Measurements from ENCODE around the gene PGGHG. TPM values are rescaled to one million over a fixed set of nuclear protein-coding genes. Genes with fewer than 3 reads are reported as not detected.
A peak's percentile ranks its signal among the peaks of the same experiment; 100 is the strongest.

The PGGHG gene
- total RNA-seq, 2 donors from 2014 or later: 17.0 to 24.9 TPM

GRCh38 chr11:276219-276618, 12.7 kb upstream of the PGGHG start:
- Mint-ChIP-seq H3K27ac (no peak overlapping the region), H3K4me1 (ENCODE audit: low read depth in 2 of 2) (peaks cover 10 to 17% of the 10 kb centered on the region in 2 donors), H3K4me3 (no peak overlapping the region), H3K9me3 (no peaks in the 10 kb centered on the region), H3K27me3 (peaks cover 0 to 2% of the 10 kb centered on the region in 2 donors), H3K36me3 (no peaks in the 10 kb centered on the region)
- ATAC-seq: no peak
- DNase-seq (ENCODE audit: low spot score): no peak

- H3K4me3 Mint-ChIP-seq: peak within 1 kb of the TSS; percentile 64
- ATAC-seq (no peak), DNase-seq (ENCODE audit: low spot score) (no peak)
- peak within 1 kb of the TSS in 1 of 2 donors; percentile 37 for H3K27ac Mint-ChIP-seq
- peaks cover 15 to 17% of the 10 kb centered on the region in 2 donors for H3K27me3 Mint-ChIP-seq
- H3K9me3 Mint-ChIP-seq: no peaks in the 10 kb centered on the region
- no peaks in the 10 kb centered on the region for H3K36me3 Mint-ChIP-seq
- peaks cover 13 to 31% of the 10 kb centered on the region in 2 donors for H3K4me1 Mint-ChIP-seq (ENCODE audit: low read depth in 2 of 2)
Observed at GRCh38 chr11:278001-278951, 10.7 kb upstream of the PGGHG start, which contains the start of gene NLRP6. Gene NLRP6, plus strand, starts transcription at chr11:278407. Its CDS starts 163 bp downstream, at chr11:278570.

- peak overlapping the region in 1 of 2 donors; percentile 37 for H3K27ac Mint-ChIP-seq
- peaks cover 20 to 21% of the 10 kb centered on the region in 2 donors for H3K27me3 Mint-ChIP-seq
- no peak for ATAC-seq
- no peaks in the 10 kb centered on the region for H3K36me3 Mint-ChIP-seq
- H3K4me3 Mint-ChIP-seq: peak overlapping the region; percentile 64
- no peaks in the 10 kb centered on the region for H3K9me3 Mint-ChIP-seq
- peaks cover 19 to 36% of the 10 kb centered on the region in 2 donors for H3K4me1 Mint-ChIP-seq (ENCODE audit: low read depth in 2 of 2)
- DNase-seq (ENCODE audit: low spot score): peak; percentile 52
Observed at GRCh38 chr11:279040-279965, 9.6 kb upstream of the PGGHG start.

- Mint-ChIP-seq H3K4me3 (no peak overlapping the region), H3K27me3 (peaks cover 20 to 23% of the 10 kb centered on the region in 2 donors), H3K4me1 (ENCODE audit: low read depth in 2 of 2) (peaks cover 19 to 38% of the 10 kb centered on the region in 2 donors), H3K27ac (no peak overlapping the region), H3K36me3 (no peaks in the 10 kb centered on the region), H3K9me3 (no peaks in the 10 kb centered on the region)
- ATAC-seq (peak; percentile 53 to 68), DNase-seq (ENCODE audit: low spot score) (peak; percentile 62)
Observed at GRCh38 chr11:279966-280705, 8.8 kb upstream of the PGGHG start.

- peaks cover 19 to 38% of the 10 kb centered on the region in 2 donors for H3K4me1 Mint-ChIP-seq (ENCODE audit: low read depth in 2 of 2)
- DNase-seq (ENCODE audit: low spot score) (peak; percentile 68), ATAC-seq (peak; percentile 56 to 57)
- no peaks in the 10 kb centered on the region for H3K9me3 Mint-ChIP-seq
- H3K27ac Mint-ChIP-seq: no peak overlapping the region
- H3K4me3 Mint-ChIP-seq: peak overlapping the region; percentile 62
- H3K36me3 Mint-ChIP-seq: no peaks in the 10 kb centered on the region
- H3K27me3 Mint-ChIP-seq: peaks cover 20 to 25% of the 10 kb centered on the region in 2 donors
Observed at GRCh38 chr11:280706-281485, 8.0 kb upstream of the PGGHG start.

- Mint-ChIP-seq H3K27ac (no peak overlapping the region), H3K27me3 (peaks cover 20 to 28% of the 10 kb centered on the region in 2 donors), H3K4me1 (ENCODE audit: low read depth in 2 of 2) (peaks cover 19 to 38% of the 10 kb centered on the region in 2 donors), H3K36me3 (no peaks in the 10 kb centered on the region), H3K9me3 (no peaks in the 10 kb centered on the region), H3K4me3 (peak overlapping the region; percentile 62)
- DNase-seq (ENCODE audit: low spot score) (peak; percentile 50), ATAC-seq (no peak)
Observed at GRCh38 chr11:281486-282161, 7.3 kb upstream of the PGGHG start.

GRCh38 chr11:282171-282570, 6.8 kb upstream of the PGGHG start:
- H3K27me3 Mint-ChIP-seq: peaks cover 20 to 32% of the 10 kb centered on the region in 2 donors
- DNase-seq (ENCODE audit: low spot score): no peak
- ATAC-seq: no peak
- H3K27ac Mint-ChIP-seq: no peak overlapping the region
- H3K4me1 Mint-ChIP-seq (ENCODE audit: low read depth in 2 of 2): peaks cover 19 to 41% of the 10 kb centered on the region in 2 donors
- peak overlapping the region; percentile 34 for H3K4me3 Mint-ChIP-seq
- H3K36me3 Mint-ChIP-seq: no peaks in the 10 kb centered on the region
- H3K9me3 Mint-ChIP-seq: no peaks in the 10 kb centered on the region

- Mint-ChIP-seq H3K4me3 (peak overlapping the region; percentile 34), H3K9me3 (no peaks in the 10 kb centered on the region), H3K27me3 (peaks cover 20 to 33% of the 10 kb centered on the region in 2 donors), H3K4me1 (ENCODE audit: low read depth in 2 of 2) (peaks cover 18 to 40% of the 10 kb centered on the region in 2 donors), H3K36me3 (no peaks in the 10 kb centered on the region), H3K27ac (no peak overlapping the region)
- ATAC-seq (no peak), DNase-seq (ENCODE audit: low spot score) (no peak)
Observed at GRCh38 chr11:282630-283360, 6.1 kb upstream of the PGGHG start.

GRCh38 chr11:283405-284104, 5.4 kb upstream of the PGGHG start:
- H3K4me3 Mint-ChIP-seq: no peak overlapping the region
- peaks cover 17 to 40% of the 10 kb centered on the region in 2 donors for H3K4me1 Mint-ChIP-seq (ENCODE audit: low read depth in 2 of 2)
- H3K27ac Mint-ChIP-seq: no peak overlapping the region
- ATAC-seq: no peak
- no peaks in the 10 kb centered on the region for H3K36me3 Mint-ChIP-seq
- H3K27me3 Mint-ChIP-seq: peaks cover 20 to 35% of the 10 kb centered on the region in 2 donors
- no peaks in the 10 kb centered on the region for H3K9me3 Mint-ChIP-seq
- DNase-seq (ENCODE audit: low spot score): peak; percentile 52

- H3K36me3 Mint-ChIP-seq: no peaks in the 10 kb centered on the region
- H3K27me3 Mint-ChIP-seq: peaks cover 20 to 33% of the 10 kb centered on the region in 2 donors
- no peak overlapping the region for H3K4me3 Mint-ChIP-seq
- no peak for ATAC-seq
- H3K4me1 Mint-ChIP-seq (ENCODE audit: low read depth in 2 of 2): peaks cover 17 to 38% of the 10 kb centered on the region in 2 donors
- no peaks in the 10 kb centered on the region for H3K9me3 Mint-ChIP-seq
- peak; percentile 62 for DNase-seq (ENCODE audit: low spot score)
- H3K27ac Mint-ChIP-seq: no peak overlapping the region
Observed at GRCh38 chr11:284105-285020, 4.6 kb upstream of the PGGHG start.

Data from natural killer cell treated with Interleukin-12 subunit alpha and Interleukin-12 subunit beta and Interleukin-15 and Interleukin-18, amount 100 ng/mL, for 72 hours (primary cell).